HG02852 (cell line): Measurements from ENCODE around the gene COMTD1.
"Not testable (repeated sequence)": the region's sequence is repeated elsewhere in the genome, so short reads cannot be mapped to it uniquely, and the experiment has no call there.

ENCODE experiments used
- ATAC-seq: cut with Tn5 transposase; IDR thresholded peaks from one replicate; pipeline ENCODE4 v1.9.1; 2021; ENCODE audit warnings: mild to moderate bottlenecking, moderate library complexity; ENCODE audit not compliant: unreplicated experiment

COMTD1 gene

GRCh38 chr10:75226095-75226494 lies 9.7 kb downstream of the COMTD1 start:
- no peak for ATAC-seq

DNA sequence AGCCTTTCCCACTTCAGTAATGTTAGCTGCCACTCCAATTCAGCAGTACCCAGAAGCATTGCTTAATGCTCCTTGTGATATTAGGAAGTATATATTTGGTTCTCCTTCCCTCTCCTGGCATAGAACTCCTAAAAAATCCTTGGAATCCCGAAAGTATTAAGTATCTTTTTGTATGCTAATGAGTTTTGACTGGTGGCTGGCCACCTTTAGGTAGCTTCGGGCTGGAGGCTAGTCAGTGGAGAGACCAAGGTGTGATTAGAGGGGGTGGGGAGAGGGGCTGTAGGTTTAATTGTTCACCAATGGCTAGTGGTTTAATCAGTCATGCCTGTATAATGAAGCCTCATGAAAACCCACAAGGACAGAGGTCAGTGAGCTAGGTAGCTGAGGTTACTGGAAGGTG lies 12.2 kb downstream of the COMTD1 start:
- ATAC-seq, result no peak

DNA sequence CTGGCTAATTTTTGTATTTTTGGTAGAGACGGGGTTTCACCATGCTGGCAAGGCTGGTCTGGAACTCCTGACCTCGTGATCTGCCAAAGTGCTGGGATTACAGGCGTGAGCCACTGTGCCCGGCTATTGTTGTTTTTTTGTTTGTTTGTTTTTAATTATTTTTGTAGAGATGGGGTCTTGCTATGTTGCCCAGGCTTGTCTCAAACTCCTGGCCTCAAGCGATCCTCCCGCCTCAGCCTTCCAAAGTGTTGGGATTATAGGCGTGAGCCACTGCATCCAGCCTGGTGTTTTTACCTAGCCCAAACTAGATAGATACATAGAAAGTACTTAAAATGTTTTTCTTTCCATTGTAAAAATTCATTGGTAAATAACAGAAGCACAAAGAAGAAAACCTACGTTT lies 14.3 kb downstream of the COMTD1 start:
- not testable (repeated sequence) for ATAC-seq

DNA sequence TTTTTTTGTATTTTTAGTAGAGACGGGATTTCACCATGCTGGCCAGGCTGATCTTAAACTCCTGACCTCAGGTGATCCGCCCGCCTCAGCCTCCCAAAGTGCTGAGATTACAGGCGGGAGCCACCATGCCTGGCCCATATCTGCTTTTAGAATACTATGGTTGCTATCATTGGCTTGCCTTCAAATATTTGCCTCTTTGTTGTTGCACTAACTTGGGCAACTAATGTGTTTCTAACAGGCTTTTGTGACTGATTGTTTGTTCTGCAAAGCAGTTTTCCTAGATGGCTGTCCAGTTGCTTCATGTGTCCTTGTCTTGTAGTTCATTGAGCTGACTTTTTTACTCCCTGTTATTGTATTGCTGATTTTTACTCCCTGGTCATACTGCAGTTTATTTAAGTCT lies 15.5 kb downstream of the COMTD1 start:
- ATAC-seq, result no peak

GRCh38 chr10:75212343-75212742 lies 23.4 kb downstream of the COMTD1 start:
- no peak for ATAC-seq

GRCh38 chr10:75211007-75211691 lies 24.6 kb downstream of the COMTD1 start:
- ATAC-seq, result no peak

- ATAC-seq, result peak; percentile 81
Observed at GRCh38 chr10:75210282-75211006, 25.3 kb downstream of the COMTD1 start, which contains the start of gene VDAC2. Gene VDAC2, plus strand, starts transcription at chr10:75210796. Its CDS starts 363 bp downstream, at chr10:75211159.

DNA sequence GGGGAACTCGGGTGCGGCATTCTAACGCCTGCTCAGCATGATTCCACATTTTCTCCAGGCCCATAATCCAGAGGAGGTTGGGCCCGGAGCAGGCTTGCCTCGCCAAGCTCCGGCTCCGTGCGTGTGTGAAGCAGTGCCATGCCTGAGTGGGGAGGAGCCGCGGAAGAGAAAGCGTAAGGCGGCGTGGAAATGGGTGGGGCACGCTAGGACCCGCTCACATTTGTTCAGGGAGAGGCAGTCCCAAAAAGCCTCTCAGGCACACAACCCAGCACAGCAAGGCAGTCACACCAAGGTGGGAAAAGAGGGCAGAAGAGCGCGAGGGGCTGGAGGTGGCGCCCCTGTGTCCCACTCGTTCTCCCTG lies 25.9 kb downstream of the COMTD1 start:
- ATAC-seq, result peak; percentile 64

DNA sequence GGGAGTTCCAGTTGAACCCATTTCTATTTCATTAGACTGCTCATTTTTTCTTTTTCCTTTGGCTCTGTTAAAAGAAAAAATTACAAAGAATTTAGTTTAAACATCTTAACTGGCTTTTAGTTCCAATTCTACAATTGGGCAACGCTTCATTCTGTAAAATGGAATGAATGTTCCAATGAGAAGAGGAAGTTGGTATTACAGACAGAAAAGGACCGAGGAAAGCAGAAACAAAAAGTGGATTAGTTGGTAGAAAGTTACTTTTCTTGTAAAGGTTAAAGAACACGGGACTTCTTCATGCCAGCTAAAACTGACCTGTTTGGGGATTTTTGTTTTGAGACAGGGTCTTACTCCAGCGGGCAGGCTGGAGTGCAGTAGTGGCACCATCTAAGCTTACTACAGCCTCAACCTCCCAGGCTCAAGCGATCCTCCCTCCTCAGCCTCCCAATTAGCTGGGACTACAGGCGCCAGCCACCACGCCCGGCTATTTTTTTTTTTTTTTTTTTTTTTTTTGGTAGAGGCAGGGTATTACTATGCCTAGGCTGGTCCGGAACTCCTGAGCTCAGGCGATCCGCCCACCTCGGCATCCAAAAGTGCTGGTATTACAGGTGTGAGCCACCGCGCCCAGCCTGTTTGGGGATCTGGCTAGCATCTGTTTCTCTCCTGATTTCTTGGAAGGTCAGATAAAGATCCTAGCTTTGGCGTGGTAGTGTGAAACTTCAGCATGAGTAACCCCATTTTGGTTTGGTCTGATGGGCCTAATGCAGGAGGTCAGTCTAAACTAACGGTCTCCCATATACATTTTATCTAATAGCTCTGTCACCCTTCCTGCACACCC lies 26.5 kb downstream of the COMTD1 start:
- ATAC-seq, result no peak

DNA sequence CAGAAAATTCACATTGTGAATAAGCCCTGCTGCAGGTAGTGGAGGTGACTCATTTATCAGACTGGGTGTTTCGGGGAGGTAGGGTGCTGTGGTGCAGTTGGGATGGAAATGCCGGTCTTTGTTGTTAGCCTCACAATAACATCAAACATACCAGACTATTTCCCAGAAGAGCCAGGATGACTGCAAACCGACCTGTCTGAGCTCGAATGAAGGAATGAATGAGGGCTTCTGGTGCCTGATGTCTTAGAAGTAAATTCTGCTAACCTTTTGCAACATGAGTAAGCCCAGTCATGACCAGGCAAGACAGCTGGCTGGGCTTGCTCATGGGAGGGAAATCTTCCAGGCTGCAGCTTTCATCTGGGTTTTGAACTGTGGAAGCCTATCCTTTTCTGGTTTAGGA lies 27.6 kb downstream of the COMTD1 start:
- no peak for ATAC-seq

DNA sequence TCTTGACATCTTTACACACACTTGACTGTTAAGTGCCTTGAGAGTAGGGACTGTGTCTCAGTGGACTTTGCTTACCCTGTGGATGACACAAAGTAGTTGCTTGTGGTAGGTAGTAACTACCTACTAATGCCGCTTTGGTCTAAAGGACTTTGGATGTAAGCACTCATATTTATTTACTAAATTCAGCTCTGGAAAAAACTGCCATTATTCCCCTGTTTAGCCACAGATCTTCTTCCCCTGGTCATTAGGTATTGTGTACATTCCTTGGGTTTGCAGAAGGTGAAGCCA lies 28.0 kb downstream of the COMTD1 start:
- no peak for ATAC-seq

DNA sequence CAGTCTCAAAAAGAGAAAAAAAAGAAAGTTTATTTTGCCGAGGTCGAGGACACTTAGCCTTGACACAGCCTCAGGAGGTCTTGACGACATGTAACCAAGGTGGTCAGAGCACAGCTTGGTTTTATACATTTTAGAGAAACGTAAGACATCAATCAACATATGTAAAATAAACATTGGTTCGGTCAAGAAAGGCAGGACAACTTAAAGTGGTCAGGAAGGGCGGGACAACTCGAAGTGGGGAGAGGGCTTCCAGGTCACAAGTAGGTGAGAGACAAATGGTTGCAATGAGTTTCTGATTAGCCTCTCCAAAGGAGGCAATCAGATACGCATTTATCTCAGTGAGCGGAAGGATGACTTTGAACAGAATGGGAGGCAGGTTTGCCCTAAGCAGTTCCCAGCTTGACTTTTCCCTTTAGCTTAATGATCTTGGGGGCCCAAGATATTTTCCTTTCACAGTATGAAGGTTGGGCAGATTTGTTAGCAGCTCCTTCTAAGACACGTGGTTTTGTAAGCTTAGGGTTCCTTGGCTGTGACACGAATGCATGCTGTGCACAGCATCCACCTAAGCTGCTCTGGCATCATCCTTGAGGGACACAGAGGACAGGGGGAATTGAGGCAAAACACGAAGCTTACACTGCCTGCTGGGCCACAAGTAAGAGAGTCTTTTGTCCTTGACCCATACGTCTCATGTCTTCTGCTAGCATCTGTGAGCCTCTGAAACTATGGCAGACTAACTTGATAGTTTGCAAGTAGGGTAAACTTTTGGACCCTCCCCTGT lies 28.5 kb downstream of the COMTD1 start:
- ATAC-seq, result no peak

GRCh38 chr10:75206638-75207037 lies 29.1 kb downstream of the COMTD1 start:
- not testable (repeated sequence) for ATAC-seq

DNA sequence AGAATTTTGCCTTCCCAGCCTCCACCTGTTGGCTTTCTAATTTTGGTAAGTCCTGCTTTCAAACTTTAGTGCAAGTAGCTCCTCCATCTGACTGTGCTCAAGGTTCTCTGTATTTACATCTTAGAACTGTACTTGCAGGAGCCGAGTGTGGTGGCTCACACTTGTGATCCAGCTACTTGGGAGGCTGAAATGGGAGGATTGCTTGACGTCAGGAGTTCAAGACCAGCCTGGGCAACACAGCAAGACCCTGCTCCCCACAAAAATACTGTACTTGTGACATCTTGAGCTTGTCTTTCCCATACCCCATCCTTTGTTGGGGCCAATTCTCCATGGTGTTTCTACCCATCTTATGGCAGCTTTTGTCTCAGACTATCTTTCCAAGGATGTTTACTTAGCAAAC lies 29.8 kb downstream of the COMTD1 start:
- ATAC-seq, result no peak

- ATAC-seq, result no peak
Observed at GRCh38 chr10:75203724-75204123, 32.0 kb downstream of the COMTD1 start.

DNA sequence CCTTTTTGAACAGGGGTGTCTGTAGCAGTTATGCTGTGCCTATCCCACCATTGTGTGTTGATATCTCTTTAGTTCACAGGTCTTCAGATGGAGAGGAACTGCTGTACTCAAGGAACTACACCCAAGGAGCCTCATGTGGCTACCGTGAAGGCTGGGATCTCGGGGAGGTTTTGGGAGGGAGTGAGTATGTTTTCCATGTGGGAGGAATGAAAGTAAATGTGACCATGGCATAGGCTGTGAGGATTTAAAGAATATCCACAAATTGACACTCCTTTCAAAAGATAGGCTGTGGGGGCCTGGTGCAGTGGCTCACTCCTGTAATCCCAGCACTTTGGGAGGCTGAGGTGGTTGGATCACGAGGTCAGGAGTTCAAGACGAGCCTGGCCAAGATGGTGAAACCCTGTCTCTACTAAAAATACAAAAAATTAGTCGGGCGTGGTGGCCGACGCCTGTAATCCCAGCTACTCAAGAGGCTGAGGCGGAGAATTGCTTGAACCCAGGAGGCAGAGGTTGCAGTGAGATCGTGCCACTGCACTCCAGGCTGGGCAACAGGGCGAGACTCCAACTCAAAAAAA lies 32.6 kb downstream of the COMTD1 start:
- not testable (repeated sequence) for ATAC-seq

DNA sequence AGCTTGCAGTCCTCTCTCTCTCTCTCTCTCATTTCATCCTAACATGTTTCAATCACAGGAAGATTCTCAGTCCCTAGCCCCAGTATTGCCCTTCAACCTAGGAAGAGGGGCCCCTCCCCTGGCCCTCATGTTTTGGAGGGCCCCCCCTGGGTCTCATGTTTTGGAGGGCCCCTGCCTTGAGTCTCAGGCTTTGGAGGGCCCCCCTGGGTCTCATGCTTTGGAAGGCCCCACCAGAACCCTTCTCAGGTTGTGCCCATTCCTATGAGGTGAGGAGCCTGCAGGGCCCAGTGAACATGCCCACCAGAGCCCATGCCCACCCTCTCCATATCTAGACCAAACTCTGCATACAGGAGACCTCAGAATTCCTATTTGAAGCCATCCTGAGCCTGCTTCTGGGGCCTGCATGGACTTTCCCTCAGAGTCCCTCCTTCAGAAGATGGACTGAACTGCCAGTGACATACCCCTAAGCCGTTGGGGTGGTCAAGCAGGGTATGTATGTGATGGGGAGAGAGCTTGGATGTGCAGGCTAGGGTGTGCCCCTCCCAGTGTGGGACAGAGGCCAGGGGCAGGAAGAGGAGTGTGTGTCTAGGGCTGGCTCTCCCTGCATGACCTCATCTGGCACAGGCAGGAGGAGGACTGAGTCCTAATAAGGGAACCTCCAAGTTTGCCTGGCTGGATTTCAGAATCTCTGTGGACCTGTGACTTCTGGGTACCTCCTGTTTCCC lies 33.3 kb downstream of the COMTD1 start:
- no peak for ATAC-seq

DNA sequence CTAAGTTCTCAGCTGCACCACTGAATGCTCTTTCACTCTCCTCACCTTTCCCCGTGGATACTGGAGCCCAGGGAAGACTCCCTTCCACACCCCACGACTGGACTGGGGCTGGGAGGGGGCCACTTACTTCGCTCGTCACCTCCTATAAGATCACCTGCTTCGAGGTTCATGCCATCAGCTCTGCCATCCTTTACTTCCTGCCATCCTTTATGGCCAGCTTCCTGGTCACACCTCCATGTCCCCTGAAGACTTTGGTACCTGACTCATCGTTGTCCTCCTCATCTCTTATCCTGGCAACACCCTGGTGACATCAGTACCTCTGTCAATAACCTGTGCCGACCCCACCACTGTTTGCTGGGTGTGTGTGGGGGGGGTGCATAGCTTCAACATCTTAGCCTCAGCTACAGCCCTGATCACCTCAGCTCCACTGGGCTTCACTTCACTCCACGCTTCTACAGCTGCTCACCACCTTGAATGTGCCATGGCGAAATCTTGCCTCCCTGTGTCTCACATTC lies 33.9 kb downstream of the COMTD1 start:
- no peak for ATAC-seq

DNA sequence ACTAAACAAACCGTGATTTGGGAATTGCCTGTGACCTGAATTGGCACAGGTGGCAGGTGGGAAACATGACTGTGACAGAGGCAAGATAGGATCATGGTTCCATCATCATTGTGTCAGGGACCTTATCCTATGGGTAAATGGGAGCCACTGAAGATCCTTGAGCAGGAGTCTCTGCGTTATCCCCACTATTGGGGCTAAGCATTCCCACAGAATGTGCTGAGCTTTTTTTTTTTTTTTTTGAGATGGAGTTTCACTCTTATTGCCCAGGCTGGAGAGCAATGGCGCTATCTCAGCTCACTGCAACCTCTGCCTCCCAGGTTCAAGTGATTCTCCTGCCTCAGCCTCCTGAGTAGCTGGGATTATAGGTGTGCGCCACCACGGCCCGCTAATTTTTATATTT lies 35.8 kb downstream of the COMTD1 start:
- not testable (repeated sequence) for ATAC-seq

DNA sequence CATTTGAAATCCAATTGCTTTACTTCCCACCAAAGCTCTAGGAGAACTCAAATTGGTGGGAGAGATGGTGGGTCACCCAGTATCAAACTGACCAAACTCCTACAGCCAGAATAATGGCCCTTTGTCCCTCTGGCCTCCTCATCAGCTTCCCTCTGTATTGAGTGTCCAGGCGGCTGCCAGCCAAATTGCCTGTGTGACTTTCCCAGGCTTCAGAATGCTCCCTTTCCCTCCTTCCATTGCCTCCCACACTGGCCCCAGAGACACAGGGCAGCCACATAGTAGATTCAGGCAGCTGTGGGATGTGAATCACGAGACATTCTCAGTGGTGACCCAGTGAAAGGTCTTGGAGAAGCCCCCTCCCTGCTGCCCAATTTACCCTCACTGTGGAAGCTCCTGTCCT lies 37.9 kb downstream of the COMTD1 start:
- ATAC-seq, result no peak
